Mesenchymal stem cell (in vitro differentiated cells and primary cell): ENCODE data around the gene SDK2.

Experiments
- DNase-seq: peaks from one replicate; pipeline ENCODE4 v3.0.0-alpha.2; 2013
- H2AFZ ChIP-seq: one replicate; pipeline ENCODE4 v1.6.1; 2013; ENCODE audit warnings: low read depth, mild to moderate bottlenecking, control low read depth, inconsistent platforms, low read length, moderate library complexity
- H2AK5ac ChIP-seq: 2 replicates; pipeline ENCODE4 v1.6.1; 2013; ENCODE audit warnings: low read length, moderate library complexity, mild to moderate bottlenecking, inconsistent platforms; ENCODE audit not compliant: severe bottlenecking
- H2BK120ac ChIP-seq: one replicate; pipeline ENCODE4 v1.6.1; 2013; ENCODE audit warnings: low read depth, mild to moderate bottlenecking, inconsistent platforms, low read length, moderate library complexity
- H2BK12ac ChIP-seq, 2 experiments: one replicate each; pipeline ENCODE4 v1.6.1; 2013; ENCODE audit warnings: inconsistent platforms in 2 of 2, low read length in 2 of 2, mild to moderate bottlenecking in 2 of 2, moderate library complexity in 2 of 2, control low read depth in 1 of 2
- H2BK15ac ChIP-seq: one replicate; pipeline ENCODE4 v1.6.1; 2013; ENCODE audit warnings: mild to moderate bottlenecking, low read depth, inconsistent platforms; ENCODE audit not compliant: poor library complexity, severe bottlenecking
- H2BK5ac ChIP-seq: 2 replicates; pipeline ENCODE4 v1.6.1; 2013; ENCODE audit warnings: low read depth, mild to moderate bottlenecking, low read length, control low read depth, inconsistent platforms; ENCODE audit not compliant: poor library complexity, severe bottlenecking
- H3K14ac ChIP-seq, 2 experiments: one replicate each; pipeline ENCODE4 v1.6.1; 2013; ENCODE audit warnings: inconsistent platforms in 2 of 2, low read length in 2 of 2, control low read depth in 1 of 2, mild to moderate bottlenecking in 1 of 2, moderate library complexity in 1 of 2
- H3K18ac ChIP-seq, 2 experiments: one replicate each; pipeline ENCODE4 v1.6.1; 2013; ENCODE audit warnings: inconsistent platforms in 2 of 2, low read length in 2 of 2, control low read depth in 1 of 2, low read depth in 1 of 2, mild to moderate bottlenecking in 1 of 2
- H3K23ac ChIP-seq, 2 experiments: one replicate each; pipeline ENCODE4 v1.6.1; 2013; ENCODE audit warnings: inconsistent platforms in 2 of 2, low read length in 2 of 2, mild to moderate bottlenecking in 2 of 2, moderate library complexity in 2 of 2, control low read depth in 1 of 2
- H3K27ac ChIP-seq: 2 replicates; pipeline ENCODE4 v1.5.1; 2013; ENCODE audit warnings: mild to moderate bottlenecking, moderate library complexity, low read length, control low read depth, inconsistent platforms; ENCODE audit not compliant: poor library complexity, severe bottlenecking
- H3K27me3 ChIP-seq, 2 experiments: 2 replicates each; pipeline versions ENCODE4 v1.6.1 to v1.7.0; 2013; ENCODE audit warnings: low read length in 2 of 2, mild to moderate bottlenecking in 2 of 2, moderate library complexity in 2 of 2, control low read depth in 1 of 2, inconsistent platforms in 1 of 2; ENCODE audit not compliant: control insufficient read depth in 1 of 2, insufficient read depth in 1 of 2
- H3K36me3 ChIP-seq, 2 experiments: 2 replicates each; pipeline versions ENCODE4 v1.6.1 to v1.7.0; 2013; ENCODE audit warnings: low read length in 2 of 2, control low read depth in 1 of 2, inconsistent platforms in 1 of 2, low read depth in 1 of 2, mild to moderate bottlenecking in 1 of 2; ENCODE audit not compliant: insufficient read depth in 2 of 2, control insufficient read depth in 1 of 2
- H3K4ac ChIP-seq, 2 experiments: one replicate each; pipeline ENCODE4 v1.6.1; 2013; ENCODE audit warnings: inconsistent platforms in 2 of 2, low read length in 2 of 2, mild to moderate bottlenecking in 2 of 2, moderate library complexity in 2 of 2, control low read depth in 1 of 2, low read depth in 1 of 2
- H3K4me1 ChIP-seq: 2 replicates; pipeline ENCODE4 v1.6.1; 2013; ENCODE audit warnings: low read depth, low read length, control low read depth; ENCODE audit not compliant: control insufficient read depth, insufficient read depth
- H3K4me2 ChIP-seq: 2 replicates; pipeline ENCODE4 v1.6.1; 2013; ENCODE audit warnings: low read length, mild to moderate bottlenecking, inconsistent platforms; ENCODE audit not compliant: poor library complexity, severe bottlenecking
- H3K4me3 ChIP-seq, 2 experiments: 2 replicates each; pipeline versions ENCODE4 v1.5.1 to v1.7.0; 2013; ENCODE audit warnings: low read length in 2 of 2, mild to moderate bottlenecking in 2 of 2, control low read depth in 1 of 2, low read depth in 1 of 2; ENCODE audit not compliant: insufficient read depth in 1 of 2
- H3K79me1 ChIP-seq: replicated peaks from 2 replicates; pipeline ENCODE4 v1.6.1; 2013; ENCODE audit warnings: mild to moderate bottlenecking, control low read depth, low read length, inconsistent platforms; ENCODE audit not compliant: poor library complexity, severe bottlenecking
- H3K9ac ChIP-seq: 2 replicates; pipeline ENCODE4 v1.7.0; 2013; ENCODE audit warnings: mild to moderate bottlenecking, low read length, moderate library complexity
- H3K9me3 ChIP-seq: 2 replicates; pipeline ENCODE4 v1.7.0; 2013; ENCODE audit warnings: mild to moderate bottlenecking, low read length; ENCODE audit not compliant: control insufficient read depth
- H4K8ac ChIP-seq: one replicate; pipeline ENCODE4 v1.6.1; 2013; ENCODE audit warnings: inconsistent platforms, mild to moderate bottlenecking, low read length, moderate library complexity
- H4K91ac ChIP-seq: one replicate; pipeline ENCODE4 v1.6.1; 2013; ENCODE audit warnings: mild to moderate bottlenecking, low read length, inconsistent platforms
- WGBS: methylation state at CpG from one replicate; pipeline ENCODE4 v1.1.7; 2013; ENCODE audit warnings: mixed read lengths; 5-methylcytosine and 5-hydroxymethylcytosine counted together

Gene SDK2

DNA sequence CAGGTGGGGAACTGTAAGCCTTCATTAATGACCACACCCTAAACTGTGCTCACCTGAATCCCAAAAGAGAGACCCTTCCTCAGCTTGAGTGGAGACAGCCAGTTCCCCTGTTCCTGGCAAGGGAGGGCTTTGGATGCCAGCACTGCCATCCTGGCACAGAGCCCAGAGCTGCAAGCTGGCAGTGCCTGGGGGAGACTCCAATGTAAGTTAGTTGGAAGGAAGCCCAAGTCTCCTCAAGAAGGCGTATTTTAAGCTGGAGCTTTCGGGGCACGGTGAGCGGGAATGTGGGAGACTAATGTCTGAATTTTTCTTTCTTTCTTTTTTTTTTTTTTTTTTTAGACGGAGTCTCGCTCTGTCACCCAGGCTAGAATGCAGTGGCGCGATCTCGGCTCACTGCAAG is 337.1 kb downstream of the SDK2 start:
- H4K91ac ChIP-seq, result no peak overlapping the region
- H2BK15ac ChIP-seq, result peak overlapping the region; percentile 39
- peak overlapping the region in 1 of 2 experiments; percentile 92 for H3K18ac ChIP-seq
- H2AK5ac ChIP-seq, result peak overlapping the region; percentile 88
- H3K4me1 ChIP-seq, result peaks cover 47% of the 10 kb centered on the region
- 100% methylated on average over 4 of the region's 9 CpGs for WGBS
- H3K4me2 ChIP-seq, result no peak overlapping the region
- peak overlapping the region; percentile 29 for H2BK120ac ChIP-seq
- no peak overlapping the region for H2AFZ ChIP-seq
- no peaks in the 10 kb centered on the region for H3K9me3 ChIP-seq
- H3K14ac ChIP-seq, result no peak overlapping the region
- peak overlapping the region; percentile 90 to 97 for H2BK12ac ChIP-seq
- no peak overlapping the region for H2BK5ac ChIP-seq
- peak overlapping the region; percentile 80 for H3K9ac ChIP-seq
- H3K4ac ChIP-seq, result peak overlapping the region in 1 of 2 experiments; percentile 91
- no peaks in the 10 kb centered on the region for H3K79me1 ChIP-seq
- no peak overlapping the region for H4K8ac ChIP-seq
- H3K23ac ChIP-seq, result peak overlapping the region in 1 of 2 experiments; percentile 74
- no peak for DNase-seq
- H3K27ac ChIP-seq, result no peak overlapping the region
- H3K36me3 ChIP-seq, result peaks cover 6 to 8% of the 10 kb centered on the region in 2 experiments
- no peak overlapping the region for H3K4me3 ChIP-seq
- no peaks in the 10 kb centered on the region for H3K27me3 ChIP-seq

DNA sequence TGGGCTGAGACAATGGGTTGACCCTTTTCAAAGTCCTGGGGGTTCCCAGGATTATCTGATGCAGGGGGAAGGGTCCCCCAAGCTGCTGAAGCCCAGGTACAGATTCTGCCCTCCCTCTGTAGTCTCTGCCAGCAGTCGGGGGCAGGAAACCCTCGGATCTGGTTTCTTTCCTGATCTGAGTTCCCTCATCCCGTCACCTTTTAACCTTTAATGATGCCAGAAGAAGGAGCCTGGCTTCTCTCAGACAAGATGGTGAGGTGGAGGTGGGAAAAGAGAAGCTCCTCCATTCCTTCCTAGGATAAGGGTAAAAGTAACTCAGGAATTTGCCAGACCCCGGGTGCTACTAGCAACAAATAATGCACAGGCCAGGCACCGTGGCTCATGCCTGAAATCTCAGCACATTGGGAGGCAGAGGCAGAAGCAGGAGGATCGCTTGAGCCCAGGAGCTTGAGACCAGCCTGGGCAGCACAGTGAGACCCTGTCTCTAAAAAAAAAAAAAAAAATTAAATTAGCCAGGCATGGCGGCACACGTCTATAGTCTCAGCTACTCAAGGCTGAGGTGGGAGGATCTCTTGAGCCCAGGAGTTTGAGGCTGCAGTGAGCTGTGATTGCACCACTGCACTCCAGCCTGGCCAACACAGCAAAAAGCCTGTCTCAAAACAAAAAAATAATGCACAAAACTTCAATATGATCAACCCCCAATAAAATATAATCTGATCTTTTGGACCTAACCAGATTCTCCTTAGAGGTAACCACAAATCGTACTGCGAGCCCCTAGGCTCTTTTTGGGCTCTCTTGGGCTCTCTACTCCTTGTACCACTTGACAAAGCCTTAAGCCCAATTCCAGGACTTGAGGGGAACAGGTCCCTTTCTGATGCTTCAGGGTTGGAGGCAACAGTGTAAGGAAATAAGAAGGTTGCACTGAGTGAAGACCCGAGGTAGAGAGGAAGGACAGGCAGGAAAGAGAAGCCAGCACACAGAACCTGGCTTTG is 338.1 kb downstream of the SDK2 start:
- Histone ChIP-seq H3K14ac (peak overlapping the region in 1 of 2 experiments; percentile 68), H2BK12ac (peak overlapping the region; percentile 90 to 93)
- DNase-seq, result no peak

DNA sequence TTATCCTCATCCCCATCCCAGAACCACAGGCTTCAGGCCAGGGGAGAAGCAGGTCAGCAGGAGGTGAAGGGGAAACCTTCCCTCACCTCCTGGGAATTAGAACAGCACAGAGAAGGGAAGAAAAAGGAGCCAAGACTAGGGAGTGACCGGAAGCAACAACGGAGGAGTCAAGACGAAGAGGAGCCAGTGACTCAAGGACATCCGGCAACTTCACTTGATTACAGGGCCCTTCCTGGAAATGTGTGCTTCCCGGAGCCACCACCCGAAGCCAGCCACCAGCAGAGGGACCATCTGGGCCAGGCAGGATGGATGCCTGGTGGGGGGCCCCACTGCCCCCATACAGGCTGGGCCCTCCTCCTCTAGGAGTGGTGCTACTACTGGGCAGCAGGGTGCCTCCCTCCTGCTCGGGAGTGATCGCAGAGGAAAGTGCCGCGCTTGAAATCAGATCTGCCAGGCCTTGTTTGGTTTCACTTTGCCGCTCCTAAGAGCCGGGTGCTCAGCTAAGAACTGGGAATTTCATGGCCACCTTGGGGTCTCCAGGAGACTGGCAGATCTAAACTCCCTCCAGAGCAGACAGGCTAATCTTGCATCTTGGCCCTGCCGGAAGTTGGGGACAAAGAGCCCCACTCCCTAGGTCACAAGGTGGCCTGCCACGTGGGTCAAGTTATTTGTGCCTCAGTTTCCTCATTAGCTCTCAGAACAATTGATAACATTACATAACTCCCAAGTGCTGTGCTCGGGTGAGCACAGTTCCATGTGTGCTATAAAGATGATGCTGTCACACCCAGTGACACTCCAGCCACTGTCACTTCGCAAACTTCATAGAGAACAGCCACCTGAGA is 339.1 kb downstream of the SDK2 start:
- Histone ChIP-seq H3K9ac (peak overlapping the region; percentile 80), H2BK12ac (peak overlapping the region; percentile 62 to 95), H4K91ac (peak overlapping the region; percentile 85), H2BK120ac (peak overlapping the region; percentile 93), H3K27me3 (no peaks in the 10 kb centered on the region), H3K4me2 (peak overlapping the region; percentile 74), H3K23ac (no peak overlapping the region), H4K8ac (peak overlapping the region; percentile 98), H3K4me1 (peaks cover 48% of the 10 kb centered on the region), H2BK5ac (peak overlapping the region; percentile 33), H3K14ac (peak overlapping the region in 1 of 2 experiments; percentile 68), H3K36me3 (peaks cover 6 to 8% of the 10 kb centered on the region in 2 experiments), H3K79me1 (no peaks in the 10 kb centered on the region), H3K27ac (peak overlapping the region; percentile 70), H3K4me3 (peak overlapping the region; percentile 36 to 64), H3K9me3 (no peaks in the 10 kb centered on the region), H2BK15ac (peak overlapping the region; percentile 88), H3K4ac (peak overlapping the region; percentile 75 to 89), H3K18ac (peak overlapping the region; percentile 2 to 92), H2AFZ (no peak overlapping the region), H2AK5ac (peak overlapping the region; percentile 90)
- peak; percentile 96 for DNase-seq
- WGBS, result 10% methylated on average over 16 of the region's 16 CpGs

More for the DNA sequence above, 338.1 kb downstream of the SDK2 start:
- peak overlapping the region; percentile 75 to 89 for H3K4ac ChIP-seq
- 52% methylated on average over 10 of the region's 11 CpGs for WGBS
- peak overlapping the region; percentile 74 for H3K4me2 ChIP-seq
- peak overlapping the region; percentile 80 for H3K9ac ChIP-seq
- H3K79me1 ChIP-seq, result no peaks in the 10 kb centered on the region
- H3K27me3 ChIP-seq, result no peaks in the 10 kb centered on the region
- peak overlapping the region in 1 of 2 experiments; percentile 64 for H3K4me3 ChIP-seq
- H2BK120ac ChIP-seq, result peak overlapping the region; percentile 78
- peak overlapping the region; percentile 90 for H2AK5ac ChIP-seq
- no peaks in the 10 kb centered on the region for H3K9me3 ChIP-seq
- H3K18ac ChIP-seq, result peak overlapping the region; percentile 34 to 92
- peak overlapping the region; percentile 11 for H2BK5ac ChIP-seq
- H3K23ac ChIP-seq, result no peak overlapping the region
- peaks cover 47% of the 10 kb centered on the region for H3K4me1 ChIP-seq
- no peak overlapping the region for H2AFZ ChIP-seq
- H2BK15ac ChIP-seq, result peak overlapping the region; percentile 88
- H3K27ac ChIP-seq, result peak overlapping the region; percentile 70
- peaks cover 6 to 8% of the 10 kb centered on the region in 2 experiments for H3K36me3 ChIP-seq
- H4K8ac ChIP-seq, result peak overlapping the region; percentile 98
- peak overlapping the region; percentile 85 for H4K91ac ChIP-seq
